ENCODE measurements around the gene DERL3. TPM values are rescaled to one million over a fixed set of nuclear protein-coding genes. Genes with fewer than 3 reads are reported as not detected.

The DERL3 gene
- total RNA-seq, 1 donor: 6.7 TPM

Small RNA genes within 50 kb of the gene (small RNA-seq; reads per million reads assigned to genes)
- not detected for gene RN7SL268P

Other genes with a start within 250 kb of the DERL3 start
- 0.54 TPM for gene DRICH1, start 206.7 kb downstream of the DERL3 start, total RNA-seq
- 12.1 TPM for gene RGL4, start 148.0 kb downstream of the DERL3 start, total RNA-seq
- gene ZNF70, start 87.9 kb downstream of the DERL3 start, total RNA-seq: 9.7 TPM
- 2.2 TPM for gene VPREB3, start 84.6 kb downstream of the DERL3 start, total RNA-seq
- 1.6 TPM for gene C22orf15, start 76.0 kb downstream of the DERL3 start, total RNA-seq
- 11.0 TPM for gene CHCHD10, start 71.0 kb downstream of the DERL3 start, total RNA-seq
- gene MMP11, start 66.2 kb downstream of the DERL3 start, total RNA-seq: 3.2 TPM
- 65.4 TPM for gene SMARCB1, start 52.0 kb downstream of the DERL3 start, total RNA-seq
- gene SLC2A11, start 18.9 kb upstream of the DERL3 start, total RNA-seq: 16.7 TPM
- 243 TPM for gene MIF, start 55.4 kb upstream of the DERL3 start, total RNA-seq
- gene GSTT2B, start 122.2 kb upstream of the DERL3 start, total RNA-seq: 0.54 TPM
- 4.0 TPM for gene DDTL, start 127.9 kb upstream of the DERL3 start, total RNA-seq
- 202 TPM for gene DDT, start 135.4 kb upstream of the DERL3 start, total RNA-seq
- gene GSTT2, start 141.1 kb upstream of the DERL3 start, total RNA-seq: not detected
- gene GSTT4, start 166.4 kb upstream of the DERL3 start, total RNA-seq: not detected
- 121 TPM for gene CABIN1, start 172.3 kb upstream of the DERL3 start, total RNA-seq

Measured in hematopoietic multipotent progenitor cell (in vitro differentiated cells).